ENCODE data around the gene DNAJB1. TPM values are rescaled to one million over a fixed set of nuclear protein-coding genes. Genes with fewer than 3 reads are reported as not detected.

Gene DNAJB1
- total RNA-seq: 50.2 and 73.2 TPM in 2 replicates

GRCh38 chr19:14517840-14518505 is at the start of gene DNAJB1:
DNAJB1 (minus strand) TSS chr19:14518397; CDS start chr19:14518349, 48 bp downstream.

DNA sequence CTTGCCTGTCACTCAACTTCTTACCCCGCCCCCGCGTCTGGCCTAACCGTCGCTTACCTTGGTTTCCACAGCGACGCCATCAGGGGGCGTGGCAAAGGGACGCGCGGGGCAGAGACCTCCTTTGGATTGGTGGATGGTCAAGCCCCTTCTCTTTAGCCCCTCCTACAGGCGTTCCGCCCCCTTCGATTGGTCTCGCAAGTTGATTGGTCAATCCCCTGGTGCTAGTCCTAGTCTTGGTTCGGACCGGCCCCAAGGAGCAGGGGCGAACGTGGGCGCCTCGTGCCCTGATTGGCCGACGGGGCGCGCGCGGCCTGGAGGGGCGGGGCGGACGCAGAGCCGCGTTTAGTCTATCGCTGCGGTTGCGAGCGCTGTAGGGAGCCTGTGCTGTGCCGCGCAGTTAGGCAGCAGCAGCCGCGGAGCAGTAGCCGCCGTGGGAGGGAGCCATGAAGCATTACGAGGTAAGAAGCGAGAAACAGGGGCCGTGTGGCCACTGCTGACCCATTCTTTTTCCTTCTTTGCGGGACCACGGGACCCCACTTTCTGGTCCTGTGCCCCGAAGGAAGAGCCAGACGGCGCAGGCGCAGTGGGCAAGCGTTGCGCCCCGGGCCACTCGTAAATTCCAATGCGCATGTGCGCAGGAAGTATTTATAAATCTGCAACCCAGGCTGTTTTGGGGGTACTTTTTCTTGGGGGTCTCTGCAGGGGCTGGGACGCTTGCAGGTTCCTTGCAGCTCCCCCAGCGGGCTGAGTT is 11.2 kb upstream of the DNAJB1 start, which contains the start of gene TECR:
Gene TECR (plus strand): TSS at position 341 of the 751 bp plus-strand sequence. CDS start 103 bp downstream, at position 444.

DNA sequence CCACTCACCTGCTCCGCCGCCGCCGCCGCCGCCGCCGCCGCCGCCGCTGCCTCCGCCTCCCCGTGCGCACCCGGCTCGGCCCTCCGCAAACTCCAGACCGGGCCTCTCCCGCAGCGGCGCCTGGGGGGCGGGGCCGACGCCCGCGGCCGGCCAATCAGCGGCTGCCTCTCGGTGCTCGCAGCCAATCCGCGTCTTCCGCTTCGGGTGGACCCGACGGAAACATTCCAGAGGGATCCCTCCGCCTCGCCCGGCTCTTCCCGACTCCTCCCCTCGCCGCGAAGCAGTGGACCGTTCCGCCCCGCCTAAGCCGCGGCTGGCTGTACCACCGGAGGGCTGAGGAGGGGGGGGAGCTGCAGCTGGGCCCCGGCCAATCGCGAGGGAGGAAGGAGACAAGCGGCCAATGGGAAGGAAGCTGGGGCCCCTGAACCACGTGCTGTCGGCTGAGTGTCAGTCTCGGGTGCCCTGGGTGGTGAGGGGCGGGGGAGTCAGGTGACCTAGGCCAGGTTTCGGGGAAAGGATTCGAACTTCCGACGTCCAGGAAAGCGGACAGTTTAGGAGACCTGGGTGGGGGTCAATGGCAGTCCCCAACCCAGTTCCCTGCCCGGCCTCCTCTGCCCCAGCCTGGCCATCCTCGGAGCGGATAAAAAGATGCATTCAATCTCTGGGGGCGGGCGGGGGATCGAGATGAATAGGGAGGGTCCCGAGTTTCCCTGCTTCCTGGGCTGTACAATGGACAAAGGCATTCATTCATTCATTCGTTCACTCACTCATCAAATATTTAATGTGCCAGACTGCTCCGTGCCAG is 22.0 kb downstream of the DNAJB1 start, which contains the start of gene GIPC1:
Gene GIPC1 (minus strand): TSS at position 99 of the 805 bp plus-strand sequence. CDS start 13,151 bp downstream, outside the sequence.

GRCh38 chr19:14475251-14476073 is 42.7 kb downstream of the DNAJB1 start, which contains the start of gene PTGER1:
PTGER1 (minus strand) TSS chr19:14475354; CDS start chr19:14474320, 1,034 bp downstream.

Other genes with a start within 250 kb of the DNAJB1 start
- 17.2 and 85.1 TPM in 2 replicates for gene ADGRE5, start 137.0 kb downstream of the DNAJB1 start, total RNA-seq
- 28.8 and 116 TPM in 2 replicates for gene DDX39A, start 99.1 kb downstream of the DNAJB1 start, total RNA-seq
- 106 and 108 TPM in 2 replicates for gene PKN1, start 85.1 kb downstream of the DNAJB1 start, total RNA-seq
- 1.7 and 3.5 TPM in 2 replicates for gene PTGER1, start 43.0 kb downstream of the DNAJB1 start, total RNA-seq
- gene GIPC1, start 22.3 kb downstream of the DNAJB1 start, total RNA-seq: 95.0 and 118 TPM in 2 replicates
- gene TECR, start 11.2 kb upstream of the DNAJB1 start, total RNA-seq: 9.3 and 26.8 TPM in 2 replicates
- 299 and 304 TPM in 2 replicates for gene NDUFB7, start 53.7 kb upstream of the DNAJB1 start, total RNA-seq
- gene CLEC17A, start 64.7 kb upstream of the DNAJB1 start, total RNA-seq: under 0.01 TPM in 2 replicates
- gene ADGRE3, start 156.4 kb upstream of the DNAJB1 start, total RNA-seq: not detected in 2 replicates
- gene ZNF333, start 171.7 kb upstream of the DNAJB1 start, total RNA-seq: 18.4 and 21.4 TPM in 2 replicates